ENCODE data around the gene CACNA1A.

The CACNA1A gene

DNA sequence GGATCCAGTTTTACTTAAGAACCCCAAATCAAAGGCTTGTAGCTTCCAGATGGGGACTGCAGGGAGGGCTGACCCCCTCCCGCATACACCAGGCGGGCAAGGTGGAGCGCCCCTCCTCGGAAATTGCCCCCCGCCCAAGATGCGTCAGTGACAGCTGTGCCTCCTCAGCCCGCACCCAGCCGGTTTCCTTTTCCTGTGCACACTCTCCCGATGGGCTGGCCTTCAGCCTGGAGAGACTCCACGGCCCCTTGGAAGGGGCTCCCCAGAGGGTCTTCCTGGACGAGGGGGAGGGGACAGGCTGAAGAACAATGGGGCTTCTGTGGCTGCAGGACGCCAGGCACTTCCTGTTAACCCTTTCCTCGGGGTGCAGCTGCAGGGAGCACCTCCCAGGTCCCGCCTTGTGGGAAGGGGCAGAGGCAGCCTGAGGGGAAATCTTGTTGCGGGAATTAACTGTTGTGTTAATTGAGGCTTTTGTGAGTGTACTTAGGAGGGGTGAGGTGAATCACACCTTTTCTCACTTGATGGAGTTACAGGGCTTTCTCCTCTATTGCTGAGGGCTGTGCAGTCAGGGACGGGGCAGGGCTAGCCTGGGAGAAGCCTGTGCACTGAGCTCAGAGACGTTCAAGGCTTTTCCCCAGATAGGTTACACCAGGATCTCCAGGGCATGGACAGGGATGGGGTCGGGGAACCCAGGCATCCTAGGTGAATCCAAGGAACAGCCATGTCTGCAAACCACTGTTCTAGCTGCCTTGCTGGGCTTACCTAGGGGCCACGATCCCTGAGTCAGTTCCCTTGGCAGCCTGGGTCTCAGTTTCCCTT lies 341.7 kb downstream of the CACNA1A start:
- Histone ChIP-seq H3F3A (ENCODE audit: insufficient read depth) (peaks cover 22% of the 10 kb centered on the region), H3K36me3 (ENCODE audit: low read length) (no peaks in the 10 kb centered on the region), H3K9me3 (ENCODE audit: insufficient read depth, low read length) (no peaks in the 10 kb centered on the region), H3K9ac (ENCODE audit: low read length) (no peak overlapping the region), H2AFZ (ENCODE audit: low read depth, low read length, severe bottlenecking) (no peak overlapping the region), H3K4me3 (ENCODE audit: insufficient read depth, low read length, poor library complexity, severe bottlenecking) (no peak overlapping the region), H3K9me2 (replicated peaks; ENCODE audit: insufficient read depth, low read length) (no peaks in the 10 kb centered on the region), H4K20me1 (ENCODE audit: low read depth, low read length) (no peaks in the 10 kb centered on the region), H3K27me3 (ENCODE audit: low read length) (no peaks in the 10 kb centered on the region), H3K27ac (ENCODE audit: low read depth, low read length) (no peak overlapping the region), H3K4me2 (ENCODE audit: low read depth, low read length, poor library complexity, severe bottlenecking) (peak overlapping the region; percentile 18), H3K79me2 (ENCODE audit: insufficient read depth, low read length) (no peaks in the 10 kb centered on the region)
- TF ChIP-seq EZH2phosphoT487 (conservative IDR thresholded peaks at IDR 0.05; ENCODE audit: low read length): no peak
- TF ChIP-seq, protein P1, sequence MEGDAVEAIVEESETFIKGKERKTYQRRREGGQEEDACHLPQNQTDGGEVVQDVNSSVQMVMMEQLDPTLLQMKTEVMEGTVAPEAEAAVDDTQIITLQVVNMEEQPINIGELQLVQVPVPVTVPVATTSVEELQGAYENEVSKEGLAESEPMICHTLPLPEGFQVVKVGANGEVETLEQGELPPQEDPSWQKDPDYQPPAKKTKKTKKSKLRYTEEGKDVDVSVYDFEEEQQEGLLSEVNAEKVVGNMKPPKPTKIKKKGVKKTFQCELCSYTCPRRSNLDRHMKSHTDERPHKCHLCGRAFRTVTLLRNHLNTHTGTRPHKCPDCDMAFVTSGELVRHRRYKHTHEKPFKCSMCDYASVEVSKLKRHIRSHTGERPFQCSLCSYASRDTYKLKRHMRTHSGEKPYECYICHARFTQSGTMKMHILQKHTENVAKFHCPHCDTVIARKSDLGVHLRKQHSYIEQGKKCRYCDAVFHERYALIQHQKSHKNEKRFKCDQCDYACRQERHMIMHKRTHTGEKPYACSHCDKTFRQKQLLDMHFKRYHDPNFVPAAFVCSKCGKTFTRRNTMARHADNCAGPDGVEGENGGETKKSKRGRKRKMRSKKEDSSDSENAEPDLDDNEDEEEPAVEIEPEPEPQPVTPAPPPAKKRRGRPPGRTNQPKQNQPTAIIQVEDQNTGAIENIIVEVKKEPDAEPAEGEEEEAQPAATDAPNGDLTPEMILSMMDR (IDR thresholded peaks at IDR 0.05; ENCODE audit: insufficient read depth, low read length, poor library complexity, severe bottlenecking): no peak

DNA sequence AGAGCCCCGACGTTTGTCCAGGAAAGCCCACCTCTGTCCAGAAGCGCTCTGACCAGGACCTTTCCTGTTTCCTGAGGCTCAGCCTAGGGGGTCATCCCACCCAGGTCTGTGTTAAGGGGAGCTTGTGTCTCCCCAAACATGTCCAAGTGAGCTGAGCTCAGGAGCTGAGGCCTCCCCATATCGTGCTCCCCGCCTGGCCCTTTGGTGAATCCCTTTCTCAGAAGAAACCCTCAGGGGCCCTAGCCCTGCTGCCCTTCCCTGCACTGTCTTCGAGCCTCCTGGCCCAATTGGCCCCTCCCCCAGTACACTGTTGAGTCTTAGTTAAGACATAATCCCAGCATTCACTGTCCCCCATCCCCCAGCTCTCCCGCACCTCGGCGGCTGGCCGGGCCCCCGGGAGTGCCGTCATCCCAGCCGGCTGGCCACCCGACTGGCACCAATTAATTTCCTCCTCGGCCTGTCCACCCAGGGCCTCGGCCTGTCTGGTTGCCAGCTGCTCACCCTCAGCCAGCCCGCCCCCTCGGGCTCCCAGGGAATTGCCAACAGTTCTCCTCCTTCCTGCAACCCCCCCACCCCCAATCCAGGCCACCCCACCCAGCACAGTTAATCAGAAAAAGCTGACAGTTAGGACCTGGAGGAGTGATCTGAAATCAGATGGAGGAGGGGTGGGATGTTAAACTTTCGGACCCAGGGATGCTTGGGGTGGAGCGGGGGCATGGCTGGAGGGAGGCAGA lies 342.5 kb downstream of the CACNA1A start:
- H3K9ac ChIP-seq (ENCODE audit: low read length): no peak overlapping the region
- H3K27ac ChIP-seq (ENCODE audit: low read depth, low read length): no peak overlapping the region; the same call in 1 of the 2 replicates
- no peaks in the 10 kb centered on the region for H3K9me2 ChIP-seq (replicated peaks; ENCODE audit: insufficient read depth, low read length)
- TF ChIP-seq EZH2phosphoT487 (conservative IDR thresholded peaks at IDR 0.05; ENCODE audit: low read length): no peak
- TF ChIP-seq, protein P1 (IDR thresholded peaks at IDR 0.05; ENCODE audit: insufficient read depth, low read length, poor library complexity, severe bottlenecking): no peak
- no peak overlapping the region for H3K4me3 ChIP-seq (ENCODE audit: insufficient read depth, low read length, poor library complexity, severe bottlenecking)
- H4K20me1 ChIP-seq (ENCODE audit: low read depth, low read length): no peaks in the 10 kb centered on the region
- no peaks in the 10 kb centered on the region for H3K27me3 ChIP-seq (ENCODE audit: low read length)
- peaks cover 22% of the 10 kb centered on the region for H3F3A ChIP-seq (ENCODE audit: insufficient read depth)
- H3K9me3 ChIP-seq (ENCODE audit: insufficient read depth, low read length): no peaks in the 10 kb centered on the region
- H3K79me2 ChIP-seq (ENCODE audit: insufficient read depth, low read length): no peaks in the 10 kb centered on the region
- no peak overlapping the region for H2AFZ ChIP-seq (ENCODE audit: low read depth, low read length, severe bottlenecking)
- H3K4me2 ChIP-seq (ENCODE audit: low read depth, low read length, poor library complexity, severe bottlenecking): peak overlapping the region; percentile 18
- H3K36me3 ChIP-seq (ENCODE audit: low read length): no peaks in the 10 kb centered on the region

DNA sequence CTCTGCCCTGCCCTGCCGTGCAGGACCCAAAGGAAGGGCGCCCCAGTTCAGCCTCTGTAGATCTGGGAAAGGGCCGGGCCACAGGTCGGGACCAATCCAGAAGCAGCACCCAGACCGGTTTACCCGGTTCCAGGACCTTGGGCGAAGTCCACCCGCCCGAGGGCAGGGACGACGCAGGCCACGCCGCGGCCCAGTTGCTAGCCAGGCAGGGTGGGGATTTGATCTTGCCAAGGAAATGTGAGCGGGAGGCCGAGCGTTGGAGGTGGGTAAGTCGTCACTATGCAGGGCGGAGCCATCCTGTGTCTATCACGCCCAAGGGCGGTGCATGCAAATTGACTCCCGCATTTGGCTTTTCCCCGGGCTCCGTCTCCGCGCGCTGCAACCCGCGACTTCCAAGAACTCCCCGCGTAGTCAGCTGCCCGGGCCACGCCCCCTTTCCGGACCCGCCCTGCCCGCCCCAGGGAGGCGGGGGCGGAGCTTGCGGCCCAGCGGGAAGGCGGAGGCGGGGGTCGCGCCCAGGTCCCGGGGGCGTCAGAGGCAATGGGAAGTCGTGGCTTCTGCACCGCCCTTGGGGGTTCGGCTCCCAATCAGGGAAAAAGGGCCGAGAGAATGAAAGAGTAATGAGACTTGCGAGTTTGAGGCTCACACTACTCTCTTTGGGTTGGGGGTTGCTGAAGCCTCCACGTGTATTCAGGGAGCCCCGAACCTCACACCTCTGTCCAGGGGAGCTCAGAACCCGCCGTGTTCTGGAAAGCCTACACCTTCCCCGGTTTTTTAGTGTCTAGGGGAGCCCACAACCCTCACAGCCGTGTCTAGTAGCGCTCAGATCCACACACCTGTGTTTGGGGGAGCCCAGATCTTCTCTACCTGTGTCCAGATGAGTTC lies 343.3 kb downstream of the CACNA1A start:
- peak overlapping the region; percentile 57 for H3K4me2 ChIP-seq (ENCODE audit: low read depth, low read length, poor library complexity, severe bottlenecking)
- H2AFZ ChIP-seq (ENCODE audit: low read depth, low read length, severe bottlenecking): peak overlapping the region; percentile 70

More for the DNA sequence above, 343.3 kb downstream of the CACNA1A start:
- no peaks in the 10 kb centered on the region for H4K20me1 ChIP-seq (ENCODE audit: low read depth, low read length)
- H3K27ac ChIP-seq (ENCODE audit: low read depth, low read length): no peak overlapping the region; the same call in 1 of the 2 replicates
- H3K4me3 ChIP-seq (ENCODE audit: insufficient read depth, low read length, poor library complexity, severe bottlenecking): peak overlapping the region; percentile 42
- peaks cover 21% of the 10 kb centered on the region for H3F3A ChIP-seq (ENCODE audit: insufficient read depth)
- no peaks in the 10 kb centered on the region for H3K27me3 ChIP-seq (ENCODE audit: low read length)
- H3K9me3 ChIP-seq (ENCODE audit: insufficient read depth, low read length): no peaks in the 10 kb centered on the region
- H3K79me2 ChIP-seq (ENCODE audit: insufficient read depth, low read length): no peaks in the 10 kb centered on the region
- TF ChIP-seq, protein P1 (IDR thresholded peaks at IDR 0.05; ENCODE audit: insufficient read depth, low read length, poor library complexity, severe bottlenecking): no peak
- TF ChIP-seq EZH2phosphoT487 (conservative IDR thresholded peaks at IDR 0.05; ENCODE audit: low read length): no peak
- H3K9me2 ChIP-seq (replicated peaks; ENCODE audit: insufficient read depth, low read length): no peaks in the 10 kb centered on the region
- no peaks in the 10 kb centered on the region for H3K36me3 ChIP-seq (ENCODE audit: low read length)
- H3K9ac ChIP-seq (ENCODE audit: low read length): peak overlapping the region; percentile 44

Data from SU-DHL-6 (cell line).